VCaP (cell line): ENCODE results near the gene WBP1L.
"Not testable (repeated sequence)": the region's sequence is repeated elsewhere in the genome, so short reads cannot be mapped to it uniquely, and the experiment has no call there.

Experiments
- H3K27ac ChIP-seq: fragments of 450-650 bp; 2 replicates; pipeline ENCODE4 v1.5.1; 2017
- TF ChIP-seq, protein P1 (sequence below): fragments of 450-650 bp; conservative IDR thresholded peaks from 2 replicates; pipeline ENCODE4 v1.5.1; 2017; ENCODE audit warnings: mild to moderate bottlenecking, moderate library complexity

The WBP1L gene

DNA sequence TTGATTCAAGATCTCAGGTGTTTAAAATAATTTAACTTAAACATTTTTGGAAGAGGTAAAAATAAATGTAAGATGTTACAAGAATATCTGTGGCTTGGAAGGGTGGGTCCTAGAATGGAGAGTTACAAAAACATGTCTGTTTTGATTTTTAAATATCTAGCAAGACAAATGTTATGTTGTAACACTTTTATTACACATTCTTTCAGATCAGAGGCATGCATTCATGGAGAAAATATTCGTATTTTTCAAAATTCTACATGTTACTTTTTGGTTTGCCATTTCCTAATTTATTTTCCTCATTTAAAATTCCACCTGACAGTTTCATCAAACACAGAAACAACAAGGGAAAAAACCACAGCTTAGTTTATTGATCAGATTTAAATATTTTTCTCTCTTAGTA lies 10.0 kb downstream of the WBP1L start:
- peak overlapping the region; percentile 6; the same call in 1 of the 2 replicates for H3K27ac ChIP-seq
- TF ChIP-seq, protein P1, sequence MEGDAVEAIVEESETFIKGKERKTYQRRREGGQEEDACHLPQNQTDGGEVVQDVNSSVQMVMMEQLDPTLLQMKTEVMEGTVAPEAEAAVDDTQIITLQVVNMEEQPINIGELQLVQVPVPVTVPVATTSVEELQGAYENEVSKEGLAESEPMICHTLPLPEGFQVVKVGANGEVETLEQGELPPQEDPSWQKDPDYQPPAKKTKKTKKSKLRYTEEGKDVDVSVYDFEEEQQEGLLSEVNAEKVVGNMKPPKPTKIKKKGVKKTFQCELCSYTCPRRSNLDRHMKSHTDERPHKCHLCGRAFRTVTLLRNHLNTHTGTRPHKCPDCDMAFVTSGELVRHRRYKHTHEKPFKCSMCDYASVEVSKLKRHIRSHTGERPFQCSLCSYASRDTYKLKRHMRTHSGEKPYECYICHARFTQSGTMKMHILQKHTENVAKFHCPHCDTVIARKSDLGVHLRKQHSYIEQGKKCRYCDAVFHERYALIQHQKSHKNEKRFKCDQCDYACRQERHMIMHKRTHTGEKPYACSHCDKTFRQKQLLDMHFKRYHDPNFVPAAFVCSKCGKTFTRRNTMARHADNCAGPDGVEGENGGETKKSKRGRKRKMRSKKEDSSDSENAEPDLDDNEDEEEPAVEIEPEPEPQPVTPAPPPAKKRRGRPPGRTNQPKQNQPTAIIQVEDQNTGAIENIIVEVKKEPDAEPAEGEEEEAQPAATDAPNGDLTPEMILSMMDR: no peak

DNA sequence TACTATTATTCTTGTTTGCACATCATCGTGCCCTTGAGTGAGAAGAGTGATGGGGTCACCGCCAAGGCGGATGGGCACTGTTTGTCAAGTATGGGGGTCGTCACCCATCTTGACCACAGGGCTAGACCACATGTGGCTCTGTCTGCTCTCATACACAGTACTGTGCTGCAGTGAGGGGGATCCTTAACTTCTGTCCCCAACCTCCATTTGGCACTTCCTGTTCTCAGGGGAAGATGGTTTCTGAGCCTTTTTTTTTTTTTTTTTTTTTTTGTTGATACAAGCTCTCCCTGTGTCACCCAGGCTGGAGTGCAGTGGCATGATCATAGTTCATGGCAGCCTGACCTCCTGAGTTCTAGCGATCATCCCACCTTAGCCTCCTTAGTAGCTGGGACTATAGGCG lies 13.6 kb downstream of the WBP1L start:
- H3K27ac ChIP-seq: no peak overlapping the region
- TF ChIP-seq, protein P1: no peak

DNA sequence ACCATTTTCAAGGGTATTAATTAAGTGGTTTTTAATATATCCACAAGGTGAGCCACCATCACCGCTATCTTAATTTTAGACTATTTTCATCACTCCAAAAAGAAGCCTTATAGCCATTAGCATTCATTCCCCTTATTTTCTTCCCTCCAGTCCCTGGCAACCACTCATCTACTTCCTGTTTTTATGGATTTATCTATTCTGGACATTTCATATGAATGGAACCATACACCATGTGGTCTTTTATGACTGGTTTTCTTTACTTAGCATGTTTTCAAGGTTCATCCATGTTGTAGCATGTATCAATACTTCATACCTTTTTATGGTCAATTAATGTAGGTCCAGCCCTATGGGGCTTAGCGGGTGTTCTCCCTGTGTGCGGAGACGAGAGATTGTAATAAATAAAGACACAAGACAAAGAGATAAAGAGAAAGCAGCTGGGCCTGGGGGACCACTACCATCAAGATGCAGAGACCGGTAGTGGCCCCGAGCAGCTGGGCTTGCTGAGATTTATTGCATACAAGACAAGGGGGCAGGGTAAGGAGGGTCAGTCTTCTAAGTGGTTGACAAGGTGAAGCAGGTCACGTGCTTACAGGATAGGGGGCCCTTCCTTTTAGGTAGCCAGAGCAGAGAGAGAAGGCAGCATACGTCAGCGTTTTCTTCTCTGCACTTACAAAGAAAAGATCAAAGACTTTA lies 14.6 kb downstream of the WBP1L start:
- H3K27ac ChIP-seq: no peak overlapping the region
- TF ChIP-seq, protein P1: no peak

DNA sequence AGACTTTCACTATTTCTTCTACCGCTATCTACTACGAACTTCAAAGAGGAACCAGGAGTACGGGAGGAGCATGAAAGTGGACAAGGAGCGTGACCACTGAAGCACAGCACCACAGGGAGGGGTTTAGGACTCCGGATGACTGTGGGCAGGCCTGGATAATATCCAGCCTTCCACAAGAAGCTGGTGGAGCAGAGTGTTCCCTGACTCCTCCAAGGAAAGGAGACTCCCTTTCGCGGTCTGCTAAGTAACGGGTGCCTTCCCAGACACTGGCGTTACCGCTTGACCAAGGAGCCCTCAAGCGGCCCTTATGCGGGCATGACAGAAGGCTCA lies 15.2 kb downstream of the WBP1L start:
- not testable (repeated sequence) for H3K27ac ChIP-seq

DNA sequence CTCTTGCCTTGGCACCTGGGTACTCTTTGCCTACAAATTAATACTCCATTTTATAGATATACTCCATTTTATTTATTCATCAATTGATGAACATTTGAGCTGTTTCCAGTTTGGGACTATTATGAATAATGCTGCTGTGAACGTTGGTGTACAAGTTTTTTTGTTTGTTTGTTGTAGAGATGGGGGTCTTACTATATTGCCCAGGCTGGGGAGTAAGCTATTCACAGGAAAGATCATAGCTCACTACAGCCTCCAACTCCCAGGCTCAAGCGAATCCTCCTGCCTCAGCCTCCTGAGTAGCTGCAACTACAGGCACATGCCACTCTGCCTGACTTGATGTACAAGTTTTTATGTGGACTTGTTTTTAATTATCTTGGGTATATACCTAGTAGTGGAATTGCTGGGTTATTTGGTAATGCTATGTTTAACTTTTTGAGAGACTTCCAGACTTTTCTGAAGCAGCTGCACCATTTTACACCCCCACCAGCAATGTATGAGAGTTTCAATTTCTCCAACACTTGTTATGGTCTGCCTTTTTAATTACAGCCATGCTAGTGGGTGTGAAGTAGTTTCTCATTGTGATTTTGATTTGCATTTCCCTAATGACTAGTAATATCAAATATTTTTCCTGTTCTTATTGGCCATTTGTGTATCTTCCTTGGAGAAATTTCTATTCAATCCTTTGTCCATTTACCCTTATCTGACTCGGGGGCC lies 15.9 kb downstream of the WBP1L start:
- TF ChIP-seq, protein P1: no peak
- H3K27ac ChIP-seq: no peak overlapping the region

DNA sequence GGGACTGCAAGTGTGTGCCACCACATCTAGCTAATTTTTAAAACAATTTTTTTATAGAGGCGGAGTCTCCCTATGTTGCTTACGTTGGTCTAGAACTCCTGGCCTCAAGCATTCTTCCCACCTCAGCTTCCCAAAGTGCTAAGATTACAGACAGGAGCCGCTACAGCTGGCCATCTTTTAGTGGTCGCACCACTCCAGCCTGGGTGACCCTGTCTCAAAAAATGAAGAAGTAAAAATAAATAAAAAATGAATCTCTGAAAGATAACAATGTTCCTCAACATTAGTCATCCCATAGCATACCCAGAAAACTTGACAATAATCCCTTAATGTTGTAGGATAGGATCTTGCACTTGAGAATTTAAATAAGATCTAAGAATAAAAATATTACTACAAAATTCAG lies 18.2 kb downstream of the WBP1L start:
- TF ChIP-seq, protein P1: no peak
- H3K27ac ChIP-seq: no peak overlapping the region

DNA sequence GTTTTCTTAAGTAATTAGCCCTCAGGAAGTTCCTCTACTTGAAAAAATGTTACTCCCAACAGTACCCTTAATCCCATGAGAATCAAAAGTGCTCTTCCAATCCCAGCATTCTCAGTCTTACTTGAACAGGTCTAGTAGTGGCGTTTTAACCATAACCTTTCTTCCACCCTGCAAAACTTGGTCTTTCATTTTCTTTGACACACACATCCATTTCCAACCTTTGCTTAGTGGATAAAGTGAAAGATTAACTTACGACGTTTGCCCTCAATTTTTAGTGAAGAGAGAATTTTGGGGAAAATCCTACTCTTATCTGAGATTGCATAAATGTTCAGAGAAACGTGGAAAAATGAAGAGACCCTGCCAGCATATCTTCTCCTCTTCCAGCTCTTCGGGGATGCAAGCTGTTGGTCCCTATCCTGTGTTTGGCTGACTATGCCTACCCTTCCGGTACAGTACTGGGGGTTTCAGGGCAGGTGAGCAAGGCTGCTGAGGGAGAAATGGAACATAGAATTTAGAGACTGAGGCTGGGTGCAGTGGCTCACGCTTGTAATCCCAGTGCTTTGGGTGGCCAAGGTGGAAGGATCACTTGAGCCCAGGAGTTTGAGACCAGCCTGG lies 18.8 kb downstream of the WBP1L start:
- no peak overlapping the region for H3K27ac ChIP-seq
- TF ChIP-seq, protein P1: no peak

DNA sequence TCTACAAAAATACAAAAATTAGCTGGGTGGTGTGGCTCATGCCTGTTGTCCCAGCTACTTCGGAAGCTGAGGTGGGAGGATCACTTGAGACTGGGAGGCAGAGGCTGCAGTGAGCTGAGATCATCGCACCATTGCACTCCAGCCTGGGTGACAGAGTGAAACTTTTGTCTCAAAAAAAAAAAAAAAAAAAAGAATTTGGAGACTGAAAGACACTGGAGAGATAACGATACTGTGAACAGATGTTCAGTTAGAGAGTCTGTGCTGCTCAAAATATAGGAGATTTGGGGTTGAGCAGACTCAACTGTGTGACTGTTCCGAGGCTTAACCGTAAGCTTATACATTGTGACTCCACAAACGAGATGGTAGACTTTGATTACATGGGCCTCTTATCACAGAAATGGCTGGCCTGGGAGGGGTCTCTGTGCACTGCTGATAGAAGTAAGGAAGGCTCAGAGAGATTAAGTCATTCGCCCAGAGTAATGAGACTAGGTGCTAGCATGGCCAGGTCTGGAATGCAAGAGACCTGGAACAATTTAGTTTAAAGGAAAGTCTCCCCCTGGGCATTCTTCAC lies 19.4 kb downstream of the WBP1L start:
- TF ChIP-seq, protein P1: no peak

More for the DNA sequence above, 19.4 kb downstream of the WBP1L start:
- H3K27ac ChIP-seq: no peak overlapping the region
